Inflammatory macrophage treated with lipopolysaccharide for 1 hour (primary cell): ENCODE data around the gene EPN2.
"Not testable (repeated sequence)": the region's sequence is repeated elsewhere in the genome, so short reads cannot be mapped to it uniquely, and the experiment has no call there.

ENCODE experiments used
- DNase-seq, 2 donors: peaks; one replicate each; pipeline ENCODE4 v3.0.0-alpha.2; 2020 to 2022

EPN2 gene

GRCh38 chr17:19237139-19237388 is at the start of gene EPN2:
TSS of gene EPN2 (plus strand) at chr17:19237366. CDS start at chr17:19283120, 45,754 bp downstream.
- DNase-seq = peak in 1 of 2 donors; percentile 31

DNA sequence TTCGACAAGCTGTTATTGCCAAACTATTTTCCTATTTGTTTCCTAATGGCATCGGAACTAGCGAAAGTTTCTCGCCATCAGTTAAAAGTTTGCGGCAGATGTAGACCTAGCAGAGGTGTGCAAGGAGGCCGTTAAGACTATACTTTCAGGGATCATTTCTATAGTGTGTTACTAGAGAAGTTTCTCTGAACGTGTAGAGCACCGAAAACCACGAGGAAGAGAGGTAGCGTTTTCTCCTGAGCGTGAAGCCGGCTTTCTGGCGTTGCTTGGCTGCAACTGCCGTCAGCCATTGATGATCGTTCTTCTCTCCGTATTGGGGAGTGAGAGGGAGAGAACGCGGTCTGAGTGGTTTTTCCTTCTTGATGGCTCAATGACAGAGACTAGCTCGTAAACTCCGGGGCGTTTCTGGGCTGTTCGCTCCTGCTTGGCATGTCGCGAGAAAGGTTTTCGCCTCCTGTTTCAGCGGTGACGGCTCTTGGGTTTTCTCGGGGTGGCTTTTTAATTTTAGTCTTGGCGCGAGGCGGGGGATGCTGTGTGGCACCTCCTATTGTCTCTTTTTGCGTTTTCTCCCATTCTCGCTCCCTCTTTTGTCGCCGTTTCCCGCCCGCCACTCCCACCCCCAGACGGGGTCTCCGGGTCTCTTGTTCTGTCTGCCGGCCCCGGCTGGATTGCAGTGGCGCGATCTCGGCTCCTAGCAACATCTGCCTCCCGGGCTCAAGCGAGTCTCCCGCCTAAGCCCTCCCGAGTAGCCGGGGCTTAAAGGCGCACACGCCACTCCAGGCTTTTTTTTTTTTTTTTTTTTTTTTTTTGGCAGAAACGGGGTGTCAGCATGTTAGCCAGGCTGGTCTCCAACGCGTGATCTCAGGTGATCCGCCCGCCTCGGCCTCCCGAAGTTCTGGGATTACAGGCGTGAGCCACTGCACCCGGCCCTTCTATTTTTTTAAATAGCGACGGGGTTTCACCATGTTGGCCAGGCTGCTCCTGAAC is 49.0 kb upstream of the EPN2 start:
- not testable (repeated sequence) for DNase-seq

- not testable (repeated sequence) for DNase-seq
Observed at GRCh38 chr17:19188870-19189708, 48.1 kb upstream of the EPN2 start.

- not testable (repeated sequence) for DNase-seq
Observed at GRCh38 chr17:19189781-19190405, 47.3 kb upstream of the EPN2 start.

GRCh38 chr17:19196382-19197204 is 40.6 kb upstream of the EPN2 start:
- not testable (repeated sequence) for DNase-seq

GRCh38 chr17:19202448-19202847 is 34.7 kb upstream of the EPN2 start:
- not testable (repeated sequence) for DNase-seq

DNA sequence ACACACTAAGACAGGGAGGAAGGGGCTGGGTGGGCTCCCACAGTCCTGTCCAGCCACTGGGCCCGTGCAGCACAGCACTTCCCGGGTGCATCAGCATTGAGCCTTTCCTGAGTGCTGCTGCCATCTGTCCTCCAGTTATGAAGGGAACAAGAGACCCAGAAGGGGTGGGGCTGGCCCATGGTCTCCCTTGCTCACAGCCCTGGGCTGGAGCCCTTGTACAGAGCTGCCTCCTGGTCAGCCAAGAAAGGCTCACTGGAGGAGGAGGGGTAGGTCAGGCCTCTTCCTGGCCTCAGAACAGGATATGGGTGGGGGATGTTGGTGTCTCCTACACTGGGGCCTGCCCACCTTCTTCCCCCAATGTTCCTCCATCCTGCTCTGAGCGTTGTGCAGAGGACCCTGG is 33.7 kb upstream of the EPN2 start:
- not testable (repeated sequence) for DNase-seq

GRCh38 chr17:19215074-19215860 is 21.9 kb upstream of the EPN2 start:
- not testable (repeated sequence) for DNase-seq

DNA sequence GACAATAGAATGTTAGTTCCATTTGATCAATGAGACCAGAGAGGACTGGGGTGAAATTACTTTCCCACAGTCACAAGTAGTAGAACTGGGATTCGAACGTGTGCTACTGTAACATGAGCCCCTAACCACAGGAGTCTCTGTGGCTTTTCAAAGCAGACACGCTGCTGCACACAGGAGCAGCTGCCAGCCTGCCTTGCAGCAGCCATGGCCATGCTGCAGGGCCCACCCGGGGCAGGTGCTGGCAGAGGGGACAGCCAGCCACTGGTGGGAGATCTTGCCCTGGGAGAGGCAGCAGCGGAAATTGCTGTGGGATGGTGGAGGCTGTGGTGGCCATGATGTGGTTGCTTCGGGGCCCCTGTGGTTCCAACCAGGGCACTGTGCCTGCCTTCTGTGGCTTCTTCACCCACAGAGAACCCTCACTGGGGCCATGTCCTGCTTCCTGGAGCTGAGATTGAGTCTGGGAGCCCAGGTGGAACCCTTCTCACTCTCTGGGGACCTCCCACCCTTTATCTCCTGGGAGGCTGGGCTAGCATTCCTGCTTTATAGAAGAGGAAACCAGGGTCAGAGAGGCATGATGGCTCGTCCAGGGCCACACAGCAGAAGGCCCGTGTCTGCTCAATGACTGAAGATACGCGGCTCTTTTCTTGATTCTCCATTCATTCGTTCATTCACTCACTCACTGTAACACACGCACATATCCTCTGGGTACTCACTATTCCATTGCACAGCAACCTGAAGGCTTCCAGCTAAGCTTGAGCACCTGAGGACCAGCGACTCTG is 20.8 kb upstream of the EPN2 start:
- not testable (repeated sequence) for DNase-seq

- not testable (repeated sequence) for DNase-seq
Observed at GRCh38 chr17:19218914-19219313, 18.3 kb upstream of the EPN2 start.

- not testable (repeated sequence) for DNase-seq
Observed at GRCh38 chr17:19219384-19219783, 17.8 kb upstream of the EPN2 start.

DNA sequence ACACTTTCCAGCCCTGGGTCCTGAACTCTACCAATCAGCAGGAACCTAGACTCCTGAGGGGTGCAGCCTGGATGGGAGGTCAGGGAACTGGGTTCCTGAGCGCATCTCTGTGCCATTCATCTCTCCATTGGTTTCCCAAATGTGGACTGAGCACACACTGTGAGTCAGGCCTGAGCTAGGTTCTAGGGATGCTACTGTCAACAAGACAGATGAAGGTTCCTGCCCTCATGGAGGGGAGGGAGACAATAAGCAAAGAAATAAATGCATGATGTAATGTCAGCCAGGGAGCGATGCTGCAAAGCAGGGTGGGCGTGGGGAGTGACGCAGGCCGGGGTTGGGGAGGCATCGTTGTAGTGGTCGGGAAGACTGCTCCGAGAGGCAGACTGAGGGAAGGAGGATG is 17.0 kb upstream of the EPN2 start:
- DNase-seq = not testable (repeated sequence)

DNA sequence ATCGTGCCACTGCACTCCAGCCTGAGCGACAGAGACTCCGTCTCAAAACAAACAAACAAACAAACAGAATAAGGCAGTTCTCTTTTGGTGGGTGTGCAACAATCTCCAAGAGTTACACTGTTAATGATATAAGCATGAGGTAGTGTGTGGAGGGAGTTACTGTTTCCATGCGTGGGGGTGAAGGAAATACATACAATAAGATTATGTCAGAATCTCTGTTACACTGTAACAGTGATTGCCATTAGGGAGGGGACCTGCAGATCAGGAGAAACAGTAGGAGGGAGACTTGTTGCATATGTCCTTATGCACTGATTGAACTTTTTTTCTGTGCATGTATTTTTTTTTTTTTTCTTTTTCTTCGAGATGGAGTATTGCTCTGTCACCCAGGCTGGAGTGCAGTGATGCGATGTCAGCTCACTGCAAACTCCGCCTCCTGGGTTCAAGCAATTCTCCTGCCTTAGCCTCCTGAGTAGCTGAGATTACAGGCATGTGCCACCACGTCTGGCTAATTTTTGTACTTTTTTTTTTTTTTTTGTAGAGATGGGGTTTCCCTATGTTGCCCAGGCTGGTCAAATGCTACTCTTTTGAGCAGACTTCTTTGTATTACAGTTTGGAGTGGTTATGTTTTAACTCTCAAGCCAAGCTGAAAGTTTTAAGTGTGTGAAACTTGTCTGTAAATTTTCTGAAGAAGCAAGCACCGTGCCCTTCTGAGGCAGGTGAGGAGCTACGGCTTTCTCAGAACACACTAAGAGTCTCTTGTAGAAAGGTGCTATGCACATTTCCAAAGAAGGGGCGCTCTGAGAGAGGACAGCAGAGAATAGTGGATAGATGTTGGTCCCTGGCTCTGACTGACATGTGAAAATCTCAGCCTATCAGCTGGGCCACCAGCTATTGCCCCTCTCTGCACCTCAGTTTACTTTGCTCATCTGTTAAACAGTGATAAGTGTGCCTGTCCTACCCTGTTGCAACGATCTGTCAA is 10.3 kb upstream of the EPN2 start:
- DNase-seq = not testable (repeated sequence)

GRCh38 chr17:19234676-19235075 is 2.5 kb upstream of the EPN2 start:
- DNase-seq = not testable (repeated sequence)

DNA sequence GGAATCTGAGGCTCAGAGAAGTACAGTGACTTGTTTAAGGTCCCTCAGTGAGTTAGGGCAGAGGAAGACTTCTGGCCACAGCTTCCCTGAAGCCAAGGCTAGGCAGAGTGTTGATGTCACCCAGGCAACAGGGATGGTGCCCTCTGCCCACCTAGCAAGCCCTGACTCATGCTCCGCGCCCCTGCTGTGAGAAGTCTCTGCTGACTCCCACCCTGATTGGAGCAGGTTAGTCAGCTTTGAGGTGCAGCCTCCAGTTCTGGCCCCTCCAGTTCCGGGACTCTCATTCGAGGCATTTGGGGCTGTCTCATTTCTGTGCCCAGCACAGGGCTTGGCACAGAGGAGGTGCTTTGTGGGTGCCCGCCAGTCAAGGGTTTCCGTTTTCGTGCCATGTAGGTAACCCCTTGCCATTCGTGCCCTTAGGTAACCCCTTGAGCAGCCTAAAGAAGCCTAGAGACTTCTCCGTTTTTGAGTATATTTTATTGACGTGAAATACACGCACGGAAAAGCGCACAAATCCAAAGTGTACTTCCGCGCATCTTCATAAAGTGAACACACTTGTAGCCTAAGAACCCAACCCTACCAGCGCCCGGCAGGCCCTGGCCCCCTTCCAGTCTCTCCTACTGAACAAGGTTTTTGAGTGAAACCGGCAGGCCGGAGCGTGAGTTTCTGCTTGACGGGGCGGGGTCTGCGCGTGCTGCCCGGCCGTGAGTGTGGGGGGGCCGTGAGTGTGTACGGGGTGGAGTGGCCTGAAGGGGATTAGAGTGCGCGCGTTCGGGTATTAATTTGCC is 621 bp upstream of the EPN2 start:
- DNase-seq = not testable (repeated sequence)

- DNase-seq = no peak
Observed at GRCh38 chr17:19237389-19238166, 412 bp downstream of the EPN2 start.

DNA sequence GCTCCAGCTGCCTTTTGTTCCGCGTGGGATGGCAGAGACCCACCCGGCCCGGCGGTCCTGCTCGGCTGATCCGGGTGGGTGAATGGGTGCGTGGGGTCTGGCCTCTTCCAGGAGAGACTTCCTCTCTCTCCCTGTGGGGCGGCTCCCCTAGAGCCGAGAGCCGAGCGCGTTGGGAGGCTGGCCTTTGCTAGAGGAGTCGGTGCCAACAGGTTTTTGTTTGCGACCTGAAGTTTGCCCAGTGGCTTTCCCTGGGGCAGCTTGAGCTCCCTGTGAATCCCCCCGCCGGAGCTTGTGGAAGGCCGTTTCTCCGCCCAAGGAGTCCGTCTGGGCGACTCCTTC is 970 bp downstream of the EPN2 start:
- DNase-seq = peak in 1 of 2 donors; percentile 7

DNA sequence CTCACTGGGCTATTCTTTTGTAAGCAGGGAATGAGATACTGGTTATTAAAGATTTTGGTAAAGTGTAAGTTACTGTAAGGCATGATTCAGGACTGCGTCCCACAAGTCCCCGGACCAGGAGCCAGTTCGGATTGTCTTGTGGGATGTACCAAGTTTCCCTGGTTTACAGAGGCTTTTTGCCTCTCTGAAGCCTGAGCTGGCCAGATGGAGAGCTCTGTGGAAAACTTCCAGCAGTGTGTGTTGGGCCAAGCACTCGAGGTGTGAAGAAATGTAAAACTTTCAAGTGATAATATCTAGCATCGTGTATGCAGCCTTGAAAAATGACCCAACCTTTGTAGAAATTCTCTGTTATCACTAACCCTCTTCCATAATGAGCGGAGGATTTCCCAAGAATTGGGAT is 2.4 kb downstream of the EPN2 start:
- DNase-seq = no peak
